ENCODE data around the gene NLRP10.

NLRP10 gene

DNA sequence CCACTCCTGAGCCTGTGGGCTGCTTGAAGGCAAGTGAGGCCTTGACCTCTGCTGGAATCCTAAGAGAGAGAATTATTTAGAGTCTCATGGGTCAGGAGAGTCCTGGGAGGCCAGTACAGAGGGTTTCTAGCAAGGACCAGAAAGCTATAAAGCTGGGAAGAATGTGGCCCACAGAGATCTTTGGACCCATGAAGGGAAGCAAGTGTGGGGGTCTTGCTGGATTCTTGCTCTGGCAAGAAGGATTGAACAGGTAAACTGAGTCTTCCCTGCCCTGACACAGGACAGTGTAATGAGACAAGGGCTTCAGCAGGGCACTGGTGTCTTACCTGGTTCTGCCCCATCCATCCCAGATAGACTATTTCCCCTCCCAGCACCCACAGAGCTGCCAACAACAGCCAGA lies 40.3 kb upstream of the NLRP10 start:
- ATAC-seq = no peak
- no peak for TF ChIP-seq TOX (CRISPR knock-in tag; IDR thresholded peaks at IDR 0.05; ENCODE audit: borderline replicate concordance)
- TF ChIP-seq ZFP3 (CRISPR knock-in tag; IDR thresholded peaks at IDR 0.05) = no peak
- no peak for TF ChIP-seq CREB5 (CRISPR knock-in tag; IDR thresholded peaks at IDR 0.05; ENCODE audit: low read depth)
- TF ChIP-seq ZFP30 (CRISPR knock-in tag; IDR thresholded peaks at IDR 0.05) = no peak
- no peak for TF ChIP-seq TSHZ2 (CRISPR knock-in tag; IDR thresholded peaks at IDR 0.05)
- no peak for TF ChIP-seq ZNF8 (CRISPR knock-in tag; IDR thresholded peaks at IDR 0.05)
- TF ChIP-seq GLIS3 (CRISPR knock-in tag; IDR thresholded peaks at IDR 0.05) = no peak
- no peak for TF ChIP-seq ZNF70 (CRISPR knock-in tag; IDR thresholded peaks at IDR 0.05)

DNA sequence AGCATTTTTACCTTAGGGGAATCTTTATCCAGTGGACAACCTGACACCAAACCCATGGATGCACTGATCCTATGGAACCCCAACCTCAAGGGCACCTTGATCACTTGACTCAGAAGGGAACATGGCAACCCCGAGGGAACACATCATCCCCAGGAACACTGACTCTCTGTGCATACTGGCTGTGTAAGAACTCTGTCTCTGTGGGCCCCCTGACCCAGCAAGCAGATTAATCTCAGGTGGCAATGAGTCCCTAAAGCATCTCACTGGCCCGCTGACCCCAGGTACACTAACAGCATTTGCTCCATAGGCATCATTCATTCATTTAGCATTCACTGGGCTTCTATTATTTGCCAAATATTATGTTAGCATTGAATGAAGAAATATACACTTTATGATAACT lies 38.8 kb upstream of the NLRP10 start:
- ATAC-seq = no peak

GRCh38 chr11:8003187-8003586 lies 37.9 kb upstream of the NLRP10 start:
- TF ChIP-seq OSR1 (CRISPR knock-in tag; IDR thresholded peaks at IDR 0.05) (no peak), ZFP3 (CRISPR knock-in tag; IDR thresholded peaks at IDR 0.05) (no peak), ESRRG (CRISPR knock-in tag; IDR thresholded peaks at IDR 0.05) (no peak), GLIS3 (CRISPR knock-in tag; IDR thresholded peaks at IDR 0.05) (no peak), ZC3H10 (CRISPR knock-in tag; IDR thresholded peaks at IDR 0.05) (no peak), CREB5 (CRISPR knock-in tag; IDR thresholded peaks at IDR 0.05; ENCODE audit: low read depth) (no peak), ZFP30 (CRISPR knock-in tag; IDR thresholded peaks at IDR 0.05) (no peak), POU6F1 (CRISPR knock-in tag; IDR thresholded peaks at IDR 0.05; ENCODE audit: borderline replicate concordance, low read depth) (no peak), ZNF70 (CRISPR knock-in tag; IDR thresholded peaks at IDR 0.05) (no peak), ZNF8 (CRISPR knock-in tag; IDR thresholded peaks at IDR 0.05) (no peak), CSDC2 (CRISPR knock-in tag; IDR thresholded peaks at IDR 0.05) (no peak), SNAI2 (CRISPR knock-in tag; IDR thresholded peaks at IDR 0.05) (no peak), TOX (CRISPR knock-in tag; IDR thresholded peaks at IDR 0.05; ENCODE audit: borderline replicate concordance) (no peak), BACH2 (CRISPR knock-in tag; IDR thresholded peaks at IDR 0.05; ENCODE audit: borderline replicate concordance) (no peak), PPARA (CRISPR knock-in tag; IDR thresholded peaks at IDR 0.05; ENCODE audit: borderline replicate concordance) (no peak), TCF4 (CRISPR knock-in tag; IDR thresholded peaks at IDR 0.05; ENCODE audit: borderline replicate concordance) (no peak), ZNF565 (CRISPR knock-in tag; conservative IDR thresholded peaks at IDR 0.05; ENCODE audit: low read depth) (no peak), ISL1 (CRISPR knock-in tag; IDR thresholded peaks at IDR 0.05) (no peak)
- TF ChIP-seq, protein P1, sequence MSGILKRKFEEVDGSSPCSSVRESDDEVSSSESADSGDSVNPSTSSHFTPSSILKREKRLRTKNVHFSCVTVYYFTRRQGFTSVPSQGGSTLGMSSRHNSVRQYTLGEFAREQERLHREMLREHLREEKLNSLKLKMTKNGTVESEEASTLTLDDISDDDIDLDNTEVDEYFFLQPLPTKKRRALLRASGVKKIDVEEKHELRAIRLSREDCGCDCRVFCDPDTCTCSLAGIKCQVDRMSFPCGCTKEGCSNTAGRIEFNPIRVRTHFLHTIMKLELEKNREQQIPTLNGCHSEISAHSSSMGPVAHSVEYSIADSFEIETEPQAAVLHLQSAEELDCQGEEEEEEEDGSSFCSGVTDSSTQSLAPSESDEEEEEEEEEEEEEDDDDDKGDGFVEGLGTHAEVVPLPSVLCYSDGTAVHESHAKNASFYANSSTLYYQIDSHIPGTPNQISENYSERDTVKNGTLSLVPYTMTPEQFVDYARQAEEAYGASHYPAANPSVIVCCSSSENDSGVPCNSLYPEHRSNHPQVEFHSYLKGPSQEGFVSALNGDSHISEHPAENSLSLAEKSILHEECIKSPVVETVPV (CRISPR knock-in tag; IDR thresholded peaks at IDR 0.05) = no peak
- ATAC-seq = no peak

More for the DNA sequence above, 38.8 kb upstream of the NLRP10 start:
- TF ChIP-seq PPARA (CRISPR knock-in tag; IDR thresholded peaks at IDR 0.05; ENCODE audit: borderline replicate concordance) = no peak

DNA sequence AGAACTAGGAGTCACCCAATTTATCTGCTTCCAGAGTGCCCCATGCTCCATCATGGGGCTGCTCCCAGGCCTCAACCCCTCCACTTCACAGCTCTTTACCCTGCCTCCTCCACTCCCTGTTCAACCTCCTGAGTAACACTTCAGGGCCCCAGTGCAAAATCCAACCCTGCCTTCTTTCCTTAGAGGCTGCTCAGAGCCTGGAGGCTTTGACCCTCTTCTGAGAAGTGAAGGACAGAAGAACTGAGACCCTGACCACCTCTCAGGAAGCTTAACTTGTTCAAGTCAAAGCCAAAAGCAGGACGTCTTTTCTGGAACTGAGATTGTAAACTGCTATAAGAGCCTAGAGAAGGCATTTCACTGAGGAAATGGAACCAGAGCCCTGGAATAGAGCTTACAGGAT lies 37.4 kb upstream of the NLRP10 start:
- no peak for ATAC-seq
- TF ChIP-seq PATZ1 (CRISPR knock-in tag; IDR thresholded peaks at IDR 0.05; ENCODE audit: borderline replicate concordance) = no peak
- TF ChIP-seq SNAI2 (CRISPR knock-in tag; IDR thresholded peaks at IDR 0.05) = no peak
- no peak for TF ChIP-seq ISL1 (CRISPR knock-in tag; IDR thresholded peaks at IDR 0.05)
- TF ChIP-seq CSDC2 (CRISPR knock-in tag; IDR thresholded peaks at IDR 0.05) = no peak
- TF ChIP-seq TCF4 (CRISPR knock-in tag; IDR thresholded peaks at IDR 0.05; ENCODE audit: borderline replicate concordance) = no peak
- TF ChIP-seq ZFP3 (CRISPR knock-in tag; IDR thresholded peaks at IDR 0.05) = no peak
- no peak for TF ChIP-seq ZNF565 (CRISPR knock-in tag; conservative IDR thresholded peaks at IDR 0.05; ENCODE audit: low read depth)
